Measurements from ENCODE around the gene LSM3. TPM values are rescaled to one million over a fixed set of nuclear protein-coding genes. Genes with fewer than 3 reads are reported as not detected.

The LSM3 gene
- total and polyA plus RNA-seq, 7 donors, result 11.1 to 20.2 (median 14.1) TPM

- no peak for ATAC-seq
- 86 to 92% (median 89%) methylated on average over 4 of the region's 4 CpGs for WGBS, 3 donors
- H3K9me3 ChIP-seq, result no peaks in the 10 kb centered on the region
Measured at GRCh38 chr3:14199641-14200040, 21.0 kb downstream of the LSM3 start.

GRCh38 chr3:14200276-14200675 is 21.7 kb downstream of the LSM3 start:
- TF ChIP-seq CTCF (IDR thresholded peaks at IDR 0.05), result no peak
- DNase-seq (no peak), ATAC-seq (no peak)
- Histone ChIP-seq H3K9me3 (no peaks in the 10 kb centered on the region), H3K27me3 (ENCODE audit: insufficient read depth in 3 of 3, low read length in 2 of 3) (no peaks in the 10 kb centered on the region), H3K4me1 (peaks cover 20% of the 10 kb centered on the region), H3K36me3 (ENCODE audit: insufficient read depth in 1 of 2, low read depth in 1 of 2) (peaks cover 0 to 20% of the 10 kb centered on the region in 2 donors), H3K27ac (no peak overlapping the region), H3K4me3 (no peak overlapping the region)
- intact Hi-C loops (cut with DNase I), result loop anchor here in 1 of 2 donors (5.0 to 10.0 kb wide), 2 partner anchors 205 to 347 kb away; partner anchors contain the start of gene SLC6A6
- WGBS, 3 donors, result 33 to 64% (median 54%) methylated on average over 4 of the region's 4 CpGs

More at GRCh38 chr3:14199641-14200040, 21.0 kb downstream of the LSM3 start:
- DNase-seq, result no peak
- Histone ChIP-seq H3K36me3 (ENCODE audit: insufficient read depth in 1 of 2, low read depth in 1 of 2) (peaks cover 2 to 20% of the 10 kb centered on the region in 2 donors), H3K4me1 (peaks cover 14% of the 10 kb centered on the region), H3K27me3 (ENCODE audit: insufficient read depth in 3 of 3, low read length in 2 of 3) (no peaks in the 10 kb centered on the region), H3K27ac (no peak overlapping the region), H3K4me3 (no peak overlapping the region)
- intact Hi-C loops (cut with DNase I), result loop anchor here in 1 of 2 donors (5.0 to 10.0 kb wide), 2 partner anchors 205 to 348 kb away; partner anchors contain the start of gene SLC6A6
- no peak for TF ChIP-seq CTCF (IDR thresholded peaks at IDR 0.05)

GRCh38 chr3:14200841-14201240 is 22.2 kb downstream of the LSM3 start:
- TF ChIP-seq CTCF (IDR thresholded peaks at IDR 0.05), result no peak
- no peak overlapping the region for H3K4me3 ChIP-seq
- H3K27ac ChIP-seq, result no peak overlapping the region
- DNase-seq, result no peak
- no peak for ATAC-seq
- H3K36me3 ChIP-seq (ENCODE audit: insufficient read depth in 1 of 2, low read depth in 1 of 2), result peaks cover 0 to 20% of the 10 kb centered on the region in 2 donors
- peaks cover 21% of the 10 kb centered on the region for H3K4me1 ChIP-seq
- no peaks in the 10 kb centered on the region for H3K27me3 ChIP-seq (ENCODE audit: insufficient read depth in 3 of 3, low read length in 2 of 3)
- H3K9me3 ChIP-seq, result no peaks in the 10 kb centered on the region
- intact Hi-C loops (cut with DNase I), result loop anchor here in 1 of 2 donors (5.0 to 10.0 kb wide), 2 partner anchors 204 to 346 kb away; partner anchors contain the start of gene SLC6A6
- WGBS, 3 donors, result 73 to 88% (median 86%) methylated on average over 4 of the region's 4 CpGs

- Histone ChIP-seq H3K27ac (no peak overlapping the region), H3K36me3 (ENCODE audit: insufficient read depth in 1 of 2, low read depth in 1 of 2) (peaks cover 0 to 20% of the 10 kb centered on the region in 2 donors), H3K4me1 (peaks cover 27% of the 10 kb centered on the region), H3K4me3 (no peak overlapping the region), H3K27me3 (ENCODE audit: insufficient read depth in 3 of 3, low read length in 2 of 3) (no peaks in the 10 kb centered on the region), H3K9me3 (no peaks in the 10 kb centered on the region)
- ATAC-seq, result no peak
- WGBS, 3 donors, result 55 to 71% (median 67%) methylated on average over 7 of the region's 7 CpGs
- TF ChIP-seq CTCF (IDR thresholded peaks at IDR 0.05), result no peak
- intact Hi-C loops (cut with DNase I), result loop anchor here (2.0 to 10.0 kb wide), 3 partner anchors 203 to 345 kb away; partner anchors contain the start of gene SLC6A6 (in 1 of the 2)
- DNase-seq, result no peak
Measured at GRCh38 chr3:14201940-14202684, 23.5 kb downstream of the LSM3 start.
